Naive B cell (primary cell): ENCODE data around the gene ARID3B. TPM values are rescaled to one million over a fixed set of nuclear protein-coding genes. Genes with fewer than 3 reads are reported as not detected.

Experiments used
- ATAC-seq, 2 donors: fragments of 150-1000 bp; cut with Tn5 transposase; 2 replicates each; pipeline ENCODE4 v1.10.0; 2021; ENCODE audit warnings: low read depth in 2 of 2, mild to moderate bottlenecking in 2 of 2, moderate library complexity in 2 of 2
- DNase-seq: peaks from one replicate; pipeline ENCODE4 v3.0.0; 2022
- H3K27ac Mint-ChIP-seq, 6 donors: one replicate each; pipeline ENCODE4 v1.8.0; 2020 to 2022; ENCODE audit warnings: mild to moderate bottlenecking in 6 of 6, mixed read lengths in 6 of 6, moderate library complexity in 5 of 6, inconsistent platforms in 2 of 6
- H3K27me3 Mint-ChIP-seq, 3 donors: one replicate each; pipeline ENCODE4 v1.8.0; 2021 to 2022; ENCODE audit warnings: mixed read lengths in 3 of 3, mild to moderate bottlenecking in 1 of 3
- H3K36me3 Mint-ChIP-seq, 2 donors: one replicate each; pipeline ENCODE4 v1.8.0; 2020 to 2022; ENCODE audit warnings: mixed read lengths in 2 of 2, inconsistent platforms in 1 of 2, mild to moderate bottlenecking in 1 of 2
- H3K4me1 Mint-ChIP-seq, 3 donors: one replicate each; pipeline ENCODE4 v1.8.0; 2020 to 2022; ENCODE audit warnings: mixed read lengths in 3 of 3, inconsistent platforms in 1 of 3, mild to moderate bottlenecking in 1 of 3, moderate library complexity in 1 of 3
- H3K4me3 Mint-ChIP-seq, 8 donors: one replicate each; pipeline ENCODE4 v1.8.0; 2020 to 2022; ENCODE audit warnings: mild to moderate bottlenecking in 8 of 8, mixed read lengths in 8 of 8, moderate library complexity in 8 of 8, inconsistent platforms in 2 of 8
- H3K9me3 Mint-ChIP-seq, 7 donors: one replicate each; pipeline ENCODE4 v1.8.0; 2020 to 2022; ENCODE audit warnings: mixed read lengths in 7 of 7, mild to moderate bottlenecking in 5 of 7, inconsistent platforms in 2 of 7, moderate library complexity in 1 of 7
- polyA plus RNA-seq, 6 donors: library from polyadenylated mRNA; unstranded; fragments of 300-500 nt; fragmentation: Illumina TruSeq; gene quantifications; one replicate each; pipeline ENCODE4 v1.2.3, GENCODE V29; 2021; ENCODE audit warnings: low read depth in 6 of 6

The ARID3B gene
- polyA plus RNA-seq, 6 donors from 2014 or later: 3.0 to 13.6 (median 5.4) TPM

- H3K4me1 Mint-ChIP-seq: peaks cover 53 to 59% (median 56%) of the 10 kb centered on the region in 3 donors
- no peak for DNase-seq
- H3K36me3 Mint-ChIP-seq: no peaks in the 10 kb centered on the region
- peak overlapping the region in 4 of 6 donors; percentile 71 to 93 (median 90) for H3K27ac Mint-ChIP-seq
- H3K4me3 Mint-ChIP-seq: peak overlapping the region; percentile 90 to 98 (median 95)
- ATAC-seq: no peak
- no peaks in the 10 kb centered on the region for H3K27me3 Mint-ChIP-seq
- H3K9me3 Mint-ChIP-seq: no peaks in the 10 kb centered on the region
These were observed 1.4 kb downstream of the ARID3B start for GRCh38 chr15:74542166-74543042.

- Mint-ChIP-seq H3K27me3 (no peaks in the 10 kb centered on the region), H3K9me3 (no peaks in the 10 kb centered on the region), H3K27ac (peak overlapping the region in 2 of 6 donors; percentile 53 to 84), H3K36me3 (no peaks in the 10 kb centered on the region), H3K4me1 (peaks cover 55 to 64% (median 57%) of the 10 kb centered on the region in 3 donors), H3K4me3 (peak overlapping the region in 6 of 8 donors; percentile 17 to 96 (median 92))
- no peak for DNase-seq
- ATAC-seq: no peak
These were observed 2.0 kb downstream of the ARID3B start for GRCh38 chr15:74543043-74543422.

GRCh38 chr15:74543583-74543982, 2.6 kb downstream of the ARID3B start:
- no peak for ATAC-seq
- Mint-ChIP-seq H3K4me3 (peak overlapping the region in 7 of 8 donors; percentile 2 to 96 (median 54)), H3K36me3 (peaks cover 0 to 2% of the 10 kb centered on the region in 2 donors), H3K4me1 (peaks cover 56 to 65% (median 57%) of the 10 kb centered on the region in 3 donors), H3K27me3 (no peaks in the 10 kb centered on the region), H3K27ac (peak overlapping the region in 3 of 6 donors; percentile 7 to 84 (median 69)), H3K9me3 (no peaks in the 10 kb centered on the region)
- DNase-seq: no peak

- no peak for DNase-seq
- ATAC-seq: no peak
- no peak overlapping the region for H3K27ac Mint-ChIP-seq
- H3K4me3 Mint-ChIP-seq: peak overlapping the region in 2 of 8 donors; percentile 32 to 47
- no peaks in the 10 kb centered on the region for H3K9me3 Mint-ChIP-seq
- peaks cover 0 to 4% of the 10 kb centered on the region in 2 donors for H3K36me3 Mint-ChIP-seq
- no peaks in the 10 kb centered on the region for H3K27me3 Mint-ChIP-seq
- H3K4me1 Mint-ChIP-seq: peaks cover 50 to 58% (median 55%) of the 10 kb centered on the region in 3 donors
These were observed 4.1 kb downstream of the ARID3B start for GRCh38 chr15:74545086-74545485.

GRCh38 chr15:74545776-74546656, 5.0 kb downstream of the ARID3B start:
- H3K36me3 Mint-ChIP-seq: peaks cover 4 to 6% of the 10 kb centered on the region in 2 donors
- ATAC-seq: peak; percentile 64 to 75
- no peaks in the 10 kb centered on the region for H3K27me3 Mint-ChIP-seq
- no peaks in the 10 kb centered on the region for H3K9me3 Mint-ChIP-seq
- peaks cover 46 to 50% (median 46%) of the 10 kb centered on the region in 3 donors for H3K4me1 Mint-ChIP-seq
- H3K27ac Mint-ChIP-seq: peak overlapping the region in 4 of 6 donors; percentile 37 to 65 (median 57)
- peak overlapping the region in 7 of 8 donors; percentile 16 to 70 (median 48) for H3K4me3 Mint-ChIP-seq
- peak; percentile 47 for DNase-seq

GRCh38 chr15:74547616-74548015, 6.6 kb downstream of the ARID3B start:
- no peaks in the 10 kb centered on the region for H3K27me3 Mint-ChIP-seq
- H3K9me3 Mint-ChIP-seq: no peaks in the 10 kb centered on the region
- DNase-seq: no peak
- ATAC-seq: no peak
- H3K36me3 Mint-ChIP-seq: peaks cover 7 to 11% of the 10 kb centered on the region in 2 donors
- no peak overlapping the region for H3K4me3 Mint-ChIP-seq
- peaks cover 31 to 40% (median 36%) of the 10 kb centered on the region in 3 donors for H3K4me1 Mint-ChIP-seq
- H3K27ac Mint-ChIP-seq: peak overlapping the region in 1 of 6 donors; percentile 12

GRCh38 chr15:74548241-74548640, 7.2 kb downstream of the ARID3B start:
- H3K9me3 Mint-ChIP-seq: no peaks in the 10 kb centered on the region
- no peak overlapping the region for H3K4me3 Mint-ChIP-seq

GRCh38 chr15:74549816-74550215, 8.8 kb downstream of the ARID3B start:
- DNase-seq (no peak), ATAC-seq (no peak)
- peak overlapping the region in 1 of 6 donors; percentile 22 for H3K27ac Mint-ChIP-seq
- peaks cover 17 to 32% (median 27%) of the 10 kb centered on the region in 3 donors for H3K4me1 Mint-ChIP-seq
- H3K9me3 Mint-ChIP-seq: no peaks in the 10 kb centered on the region
- H3K36me3 Mint-ChIP-seq: peaks cover 7 to 11% of the 10 kb centered on the region in 2 donors
- no peak overlapping the region for H3K4me3 Mint-ChIP-seq
- no peaks in the 10 kb centered on the region for H3K27me3 Mint-ChIP-seq

More at GRCh38 chr15:74548241-74548640, 7.2 kb downstream of the ARID3B start:
- Mint-ChIP-seq H3K27me3 (no peaks in the 10 kb centered on the region), H3K27ac (peak overlapping the region in 1 of 6 donors; percentile 12), H3K4me1 (peaks cover 24 to 36% (median 33%) of the 10 kb centered on the region in 3 donors), H3K36me3 (peaks cover 7 to 11% of the 10 kb centered on the region in 2 donors)
- ATAC-seq (no peak), DNase-seq (no peak)

- peaks cover 13 to 20% (median 13%) of the 10 kb centered on the region in 3 donors for H3K4me1 Mint-ChIP-seq
These were observed 10.7 kb downstream of the ARID3B start for GRCh38 chr15:74551714-74552113.

GRCh38 chr15:74552773-74553441, 11.9 kb downstream of the ARID3B start:
- H3K9me3 Mint-ChIP-seq: no peaks in the 10 kb centered on the region
- H3K27ac Mint-ChIP-seq: no peak overlapping the region
- H3K27me3 Mint-ChIP-seq: no peaks in the 10 kb centered on the region
- no peak for ATAC-seq
- no peak overlapping the region for H3K4me3 Mint-ChIP-seq
- peaks cover 7 to 11% of the 10 kb centered on the region in 2 donors for H3K36me3 Mint-ChIP-seq
- peaks cover 12 to 13% (median 12%) of the 10 kb centered on the region in 3 donors for H3K4me1 Mint-ChIP-seq
- DNase-seq: no peak

More at GRCh38 chr15:74551714-74552113, 10.7 kb downstream of the ARID3B start:
- ATAC-seq (no peak), DNase-seq (no peak)
- H3K4me3 Mint-ChIP-seq: no peak overlapping the region
- no peak overlapping the region for H3K27ac Mint-ChIP-seq
- H3K36me3 Mint-ChIP-seq: peaks cover 7 to 11% of the 10 kb centered on the region in 2 donors
- H3K27me3 Mint-ChIP-seq: no peaks in the 10 kb centered on the region
- no peaks in the 10 kb centered on the region for H3K9me3 Mint-ChIP-seq

- H3K27me3 Mint-ChIP-seq: no peaks in the 10 kb centered on the region
- H3K4me3 Mint-ChIP-seq: no peak overlapping the region
- no peaks in the 10 kb centered on the region for H3K9me3 Mint-ChIP-seq
- ATAC-seq: no peak
- H3K36me3 Mint-ChIP-seq: peaks cover 7% of the 10 kb centered on the region in 2 donors
- H3K4me1 Mint-ChIP-seq: peaks cover 8 to 17% (median 9%) of the 10 kb centered on the region in 3 donors
- no peak for DNase-seq
- no peak overlapping the region for H3K27ac Mint-ChIP-seq
These were observed 14.2 kb downstream of the ARID3B start for GRCh38 chr15:74555192-74555591.

GRCh38 chr15:74558706-74559105, 17.7 kb downstream of the ARID3B start:
- Mint-ChIP-seq H3K4me1 (peaks cover 5 to 21% (median 8%) of the 10 kb centered on the region in 3 donors), H3K9me3 (no peaks in the 10 kb centered on the region), H3K4me3 (no peak overlapping the region), H3K27me3 (no peaks in the 10 kb centered on the region), H3K36me3 (no peaks in the 10 kb centered on the region), H3K27ac (peak overlapping the region in 1 of 6 donors; percentile 60)
- no peak for DNase-seq
- ATAC-seq: no peak
